BLaER1 (cell line): Measurements from ENCODE around the gene CCDC106.
A peak's percentile ranks its signal among the peaks of the same experiment; 100 is the strongest.

Source experiments
- H3K27ac ChIP-seq: shearing (Covaris generic); formaldehyde crosslinking; 2 replicates; pipeline ENCODE4 v1.8.1; 2022
- H3K27me3 ChIP-seq: shearing (Covaris generic); formaldehyde crosslinking; 2 replicates; pipeline ENCODE4 v1.8.1; 2022
- H3K36me3 ChIP-seq: shearing (Covaris generic); formaldehyde crosslinking; 2 replicates; pipeline ENCODE4 v1.8.1; 2022
- H3K4me1 ChIP-seq: shearing (Covaris generic); formaldehyde crosslinking; 2 replicates; pipeline ENCODE4 v1.8.1; 2022
- H3K4me2 ChIP-seq: shearing (Covaris generic); formaldehyde crosslinking; 2 replicates; pipeline ENCODE4 v1.8.1; 2022
- H3K4me3 ChIP-seq: shearing (Covaris generic); formaldehyde crosslinking; 2 replicates; pipeline ENCODE4 v1.8.1; 2022
- H3K9ac ChIP-seq: shearing (Covaris generic); formaldehyde crosslinking; 2 replicates; pipeline ENCODE4 v1.8.1; 2022
- H3K9me3 ChIP-seq: shearing (Covaris generic); formaldehyde crosslinking; 2 replicates; pipeline ENCODE4 v1.8.1; 2022
- H4K20me1 ChIP-seq: shearing (Covaris generic); formaldehyde crosslinking; 2 replicates; pipeline ENCODE4 v1.8.1; 2022
- Cebpa-rat ChIP-seq: shearing (Covaris generic); IDR thresholded peaks from 2 replicates; pipeline ENCODE4 v1.8.1; 2022

The CCDC106 gene

GRCh38 chr19:55603581-55604292 is 44.3 kb upstream of the CCDC106 start:
- Histone ChIP-seq H3K4me1 (peaks cover 38% of the 10 kb centered on the region), H3K36me3 (peaks cover 35% of the 10 kb centered on the region), H4K20me1 (peaks cover 18% of the 10 kb centered on the region; the same call in 1 of the 2 replicates), H3K9me3 (no peaks in the 10 kb centered on the region), H3K4me3 (peak overlapping the region; percentile 85), H3K27me3 (no peaks in the 10 kb centered on the region), H3K27ac (peak overlapping the region; percentile 95), H3K4me2 (peak overlapping the region; percentile 95), H3K9ac (peak overlapping the region; percentile 75; the same call in 1 of the 2 replicates)
- TF ChIP-seq Cebpa-rat, result no peak

GRCh38 chr19:55605207-55605636 is 42.8 kb upstream of the CCDC106 start:
- TF ChIP-seq Cebpa-rat, result no peak
- H3K36me3 ChIP-seq, result peaks cover 50% of the 10 kb centered on the region
- peaks cover 38% of the 10 kb centered on the region for H3K4me1 ChIP-seq
- H3K4me2 ChIP-seq, result peak overlapping the region; percentile 95
- H3K27me3 ChIP-seq, result no peaks in the 10 kb centered on the region
- H3K27ac ChIP-seq, result peak overlapping the region; percentile 95
- H3K9ac ChIP-seq, result peak overlapping the region; percentile 94
- peaks cover 33% of the 10 kb centered on the region; the same call in 1 of the 2 replicates for H4K20me1 ChIP-seq
- H3K4me3 ChIP-seq, result peak overlapping the region; percentile 85
- no peaks in the 10 kb centered on the region for H3K9me3 ChIP-seq

- peaks cover 39% of the 10 kb centered on the region; the same call in 1 of the 2 replicates for H4K20me1 ChIP-seq
- peaks cover 56% of the 10 kb centered on the region for H3K36me3 ChIP-seq
- TF ChIP-seq Cebpa-rat, result no peak
- H3K4me1 ChIP-seq, result peaks cover 36% of the 10 kb centered on the region
- peak within 1 kb of the TSS; percentile 94 for H3K9ac ChIP-seq
- H3K9me3 ChIP-seq, result no peaks in the 10 kb centered on the region
- peak within 1 kb of the TSS; percentile 97 for H3K4me2 ChIP-seq
- H3K27ac ChIP-seq, result peak within 1 kb of the TSS; percentile 95
- H3K4me3 ChIP-seq, result peak within 1 kb of the TSS; percentile 85
- H3K27me3 ChIP-seq, result no peaks in the 10 kb centered on the region
Measured at GRCh38 chr19:55605637-55606470, 42.2 kb upstream of the CCDC106 start, which contains the start of gene ZNF865. Gene ZNF865, plus strand, starts transcription at chr19:55605647. Its CDS starts 7,972 bp downstream, at chr19:55613619.

GRCh38 chr19:55606471-55606787 is 41.6 kb upstream of the CCDC106 start:
- peaks cover 45% of the 10 kb centered on the region for H4K20me1 ChIP-seq
- peak overlapping the region; percentile 94 for H3K9ac ChIP-seq
- peak overlapping the region; percentile 85 for H3K4me3 ChIP-seq
- H3K27me3 ChIP-seq, result no peaks in the 10 kb centered on the region
- no peak for TF ChIP-seq Cebpa-rat
- H3K4me2 ChIP-seq, result peak overlapping the region; percentile 97
- peaks cover 60% of the 10 kb centered on the region for H3K36me3 ChIP-seq
- H3K4me1 ChIP-seq, result peaks cover 30% of the 10 kb centered on the region
- peak overlapping the region; percentile 95; the same call in 1 of the 2 replicates for H3K27ac ChIP-seq
- H3K9me3 ChIP-seq, result no peaks in the 10 kb centered on the region

- H3K4me3 ChIP-seq, result peak overlapping the region; percentile 85
- no peak for TF ChIP-seq Cebpa-rat
- H3K4me1 ChIP-seq, result peaks cover 27% of the 10 kb centered on the region
- peak overlapping the region; percentile 97 for H3K4me2 ChIP-seq
- H3K9ac ChIP-seq, result peak overlapping the region; percentile 94
- peaks cover 64% of the 10 kb centered on the region for H3K36me3 ChIP-seq
- no peaks in the 10 kb centered on the region for H3K27me3 ChIP-seq
- H4K20me1 ChIP-seq, result peaks cover 48% of the 10 kb centered on the region
- no peaks in the 10 kb centered on the region for H3K9me3 ChIP-seq
- peak overlapping the region; percentile 95; the same call in 1 of the 2 replicates for H3K27ac ChIP-seq
Measured at GRCh38 chr19:55606817-55607216, 41.2 kb upstream of the CCDC106 start.

- Histone ChIP-seq H3K27me3 (no peaks in the 10 kb centered on the region), H4K20me1 (peaks cover 64% of the 10 kb centered on the region), H3K4me2 (no peak overlapping the region), H3K27ac (no peak overlapping the region), H3K4me3 (no peak overlapping the region), H3K9ac (no peak overlapping the region), H3K4me1 (peaks cover 20% of the 10 kb centered on the region), H3K9me3 (no peaks in the 10 kb centered on the region), H3K36me3 (peaks cover 71% of the 10 kb centered on the region)
- no peak for TF ChIP-seq Cebpa-rat
Measured at GRCh38 chr19:55609326-55609725, 38.7 kb upstream of the CCDC106 start.

GRCh38 chr19:55611300-55611982 is 36.6 kb upstream of the CCDC106 start:
- no peak overlapping the region for H3K27ac ChIP-seq
- peaks cover 92% of the 10 kb centered on the region for H3K36me3 ChIP-seq
- H3K9ac ChIP-seq, result no peak overlapping the region
- no peak overlapping the region for H3K4me2 ChIP-seq
- no peaks in the 10 kb centered on the region for H3K9me3 ChIP-seq
- H4K20me1 ChIP-seq, result peaks cover 77% of the 10 kb centered on the region
- peaks cover 13% of the 10 kb centered on the region for H3K4me1 ChIP-seq
- no peaks in the 10 kb centered on the region for H3K27me3 ChIP-seq
- H3K4me3 ChIP-seq, result no peak overlapping the region
- no peak for TF ChIP-seq Cebpa-rat

- Histone ChIP-seq H3K9ac (no peak overlapping the region), H3K4me2 (no peak overlapping the region), H3K9me3 (no peaks in the 10 kb centered on the region), H3K4me3 (no peak overlapping the region), H4K20me1 (peaks cover 78% of the 10 kb centered on the region), H3K36me3 (peaks cover 93% of the 10 kb centered on the region), H3K27ac (no peak overlapping the region), H3K4me1 (peaks cover 7% of the 10 kb centered on the region), H3K27me3 (no peaks in the 10 kb centered on the region)
- TF ChIP-seq Cebpa-rat, result no peak
Measured at GRCh38 chr19:55611983-55612645, 35.9 kb upstream of the CCDC106 start.

- H3K36me3 ChIP-seq, result peaks cover 94% of the 10 kb centered on the region
Measured at GRCh38 chr19:55613396-55613795, 34.6 kb upstream of the CCDC106 start.

More at GRCh38 chr19:55613396-55613795, 34.6 kb upstream of the CCDC106 start:
- H3K27me3 ChIP-seq, result no peaks in the 10 kb centered on the region
- no peaks in the 10 kb centered on the region for H3K4me1 ChIP-seq
- H3K9ac ChIP-seq, result no peak overlapping the region
- no peak overlapping the region for H3K4me2 ChIP-seq
- H4K20me1 ChIP-seq, result peaks cover 66% of the 10 kb centered on the region
- TF ChIP-seq Cebpa-rat, result no peak
- H3K9me3 ChIP-seq, result no peaks in the 10 kb centered on the region
- H3K4me3 ChIP-seq, result no peak overlapping the region
- no peak overlapping the region for H3K27ac ChIP-seq
